H9 (cell line): ENCODE measurements around the gene DPYSL5. TPM values are rescaled to one million over a fixed set of nuclear protein-coding genes. Genes with fewer than 3 reads are reported as not detected.

Source experiments
- DNase-seq: peaks from one replicate; pipeline ENCODE4 v3.0.0-alpha.2; 2017
- H2AFZ ChIP-seq: one replicate; pipeline ENCODE4 v1.6.1; 2013; ENCODE audit warnings: mild to moderate bottlenecking, low read length, control low read depth, moderate library complexity
- H2AK5ac ChIP-seq: 2 replicates; pipeline ENCODE4 v1.6.1; 2013; ENCODE audit warnings: low read length, control low read depth, mixed read lengths; ENCODE audit not compliant: insufficient read length
- H2BK120ac ChIP-seq: one replicate; pipeline ENCODE4 v1.6.1; 2013; ENCODE audit warnings: low read depth, mild to moderate bottlenecking, low read length, control low read depth, inconsistent platforms; ENCODE audit not compliant: poor library complexity, severe bottlenecking
- H2BK12ac ChIP-seq: 2 replicates; pipeline ENCODE4 v1.6.1; 2013; ENCODE audit warnings: low read length, control low read depth, mixed read lengths, low read depth; ENCODE audit not compliant: insufficient read length
- H2BK15ac ChIP-seq: 2 replicates; pipeline ENCODE4 v1.6.1; 2013; ENCODE audit warnings: low read depth, low read length, control low read depth
- H2BK20ac ChIP-seq: one replicate; pipeline ENCODE4 v1.6.1; 2013; ENCODE audit warnings: low read depth, mild to moderate bottlenecking, low read length, control low read depth, inconsistent platforms; ENCODE audit not compliant: poor library complexity, severe bottlenecking
- H2BK5ac ChIP-seq: 2 replicates; pipeline ENCODE4 v1.6.1; 2013; ENCODE audit warnings: low read length, control low read depth, mixed read lengths; ENCODE audit not compliant: insufficient read length
- H3K14ac ChIP-seq: 2 replicates; pipeline ENCODE4 v1.6.1; 2013; ENCODE audit warnings: low read length, control low read depth; ENCODE audit not compliant: insufficient read depth
- H3K18ac ChIP-seq: 2 replicates; pipeline ENCODE4 v1.6.1; 2013; ENCODE audit warnings: low read depth, mild to moderate bottlenecking, mixed read lengths, low read length, control low read depth; ENCODE audit not compliant: insufficient read length
- H3K23ac ChIP-seq: 2 replicates; pipeline ENCODE4 v1.6.1; 2013; ENCODE audit warnings: low read length, control low read depth, mixed read lengths, low read depth; ENCODE audit not compliant: insufficient read length
- H3K23me2 ChIP-seq: 2 replicates; pipeline ENCODE4 v1.6.1; 2013; ENCODE audit warnings: low read depth, mild to moderate bottlenecking, mixed read lengths, low read length, control low read depth; ENCODE audit not compliant: insufficient read length, poor library complexity, severe bottlenecking
- H3K27ac ChIP-seq: 2 replicates; pipeline ENCODE4 v1.5.1; 2013; ENCODE audit warnings: low read length, control low read depth, mixed read lengths, low read depth; ENCODE audit not compliant: insufficient read length
- H3K27me3 ChIP-seq: 2 replicates; pipeline ENCODE4 v1.6.1; 2013; ENCODE audit warnings: low read length, control low read depth, inconsistent platforms; ENCODE audit not compliant: insufficient read depth
- H3K4ac ChIP-seq: 2 replicates; pipeline ENCODE4 v1.6.1; 2013; ENCODE audit warnings: low read depth, mild to moderate bottlenecking, control low read depth, inconsistent platforms, low read length, moderate library complexity
- H3K4me1 ChIP-seq: 2 replicates; pipeline ENCODE4 v1.6.1; 2013; ENCODE audit warnings: low read length, control low read depth, inconsistent platforms; ENCODE audit not compliant: insufficient read depth
- H3K4me2 ChIP-seq: 2 replicates; pipeline ENCODE4 v1.6.1; 2013; ENCODE audit warnings: low read length, control low read depth, mixed read lengths; ENCODE audit not compliant: insufficient read length, insufficient read depth
- H3K56ac ChIP-seq: 2 replicates; pipeline ENCODE4 v1.6.1; 2013; ENCODE audit warnings: low read depth, mild to moderate bottlenecking, mixed read lengths, low read length, control low read depth; ENCODE audit not compliant: insufficient read length
- H3K79me1 ChIP-seq: 2 replicates; pipeline ENCODE4 v1.6.1; 2013; ENCODE audit warnings: low read depth, mild to moderate bottlenecking, moderate library complexity, low read length, control low read depth, inconsistent platforms; ENCODE audit not compliant: insufficient read depth, poor library complexity, severe bottlenecking
- H3K79me2 ChIP-seq: 2 replicates; pipeline ENCODE4 v1.6.1; 2013; ENCODE audit warnings: low read length, control low read depth, inconsistent platforms; ENCODE audit not compliant: insufficient read depth
- H3K9ac ChIP-seq: 2 replicates; pipeline ENCODE4 v1.6.1; 2013; ENCODE audit warnings: low read length, control low read depth, mixed read lengths; ENCODE audit not compliant: insufficient read length; ENCODE audit errors: extremely low read depth
- H3K9me3 ChIP-seq: one replicate; pipeline ENCODE4 v1.6.1; 2013; ENCODE audit warnings: low read depth, low read length, inconsistent platforms; ENCODE audit not compliant: control insufficient read depth
- H3T11ph ChIP-seq: one replicate; pipeline ENCODE4 v1.6.1; 2013; ENCODE audit warnings: mild to moderate bottlenecking, low read length, control low read depth, inconsistent platforms
- H4K20me1 ChIP-seq: one replicate; pipeline ENCODE4 v1.6.1; 2013; ENCODE audit not compliant: control insufficient read depth, insufficient read length, insufficient read depth
- H4K5ac ChIP-seq: 2 replicates; pipeline ENCODE4 v1.6.1; 2013; ENCODE audit warnings: low read depth, mild to moderate bottlenecking, mixed read lengths, low read length, control low read depth; ENCODE audit not compliant: insufficient read length
- H4K8ac ChIP-seq: replicated peaks from 2 replicates; pipeline ENCODE4 v1.6.1; 2013; ENCODE audit warnings: low read length, control low read depth, mixed read lengths, low read depth; ENCODE audit not compliant: insufficient read length
- H4K91ac ChIP-seq: 2 replicates; pipeline ENCODE4 v1.6.1; 2013; ENCODE audit warnings: low read depth, mild to moderate bottlenecking, moderate library complexity, mixed read lengths, low read length, control low read depth; ENCODE audit not compliant: insufficient read length
- H3K27ac Mint-ChIP-seq, 3 experiments: 2 replicates in 2 of 3; 3 replicates in 1 of 3; pipeline ENCODE4 v1.8.0; 2020 to 2021; ENCODE audit warnings: mixed read lengths in 3 of 3, mild to moderate bottlenecking in 1 of 3, moderate library complexity in 1 of 3
- H3K27me3 Mint-ChIP-seq: 2 replicates; pipeline ENCODE4 v1.8.0; 2021; ENCODE audit warnings: low read depth, mild to moderate bottlenecking, moderate library complexity, mixed read lengths
- H3K36me3 Mint-ChIP-seq, 3 experiments: 2 replicates in 2 of 3; 3 replicates in 1 of 3; pipeline ENCODE4 v1.8.0; 2020 to 2021; ENCODE audit warnings: low read depth in 3 of 3, mixed read lengths in 3 of 3; ENCODE audit not compliant: insufficient read depth in 1 of 3
- H3K4me1 Mint-ChIP-seq, 2 experiments: 2 replicates each; pipeline ENCODE4 v1.8.0; 2020; ENCODE audit warnings: mixed read lengths in 2 of 2
- H3K4me3 Mint-ChIP-seq, 2 experiments: 2 replicates in 1 of 2; 3 replicates in 1 of 2; pipeline ENCODE4 v1.8.0; 2020 to 2021; ENCODE audit warnings: mild to moderate bottlenecking in 2 of 2, mixed read lengths in 2 of 2, moderate library complexity in 1 of 2
- H3K9me3 Mint-ChIP-seq, 2 experiments: 2 replicates in 1 of 2; 3 replicates in 1 of 2; pipeline ENCODE4 v1.8.0; 2020; ENCODE audit warnings: mild to moderate bottlenecking in 2 of 2, mixed read lengths in 2 of 2, moderate library complexity in 1 of 2
- WGBS: extraction: QIAGEN DNeasy Blood & Tissue Kit; methylation state at CpG from one replicate; pipeline ENCODE4 v1.1.7; 2013; ENCODE audit warnings: missing lambda C conversion rate, low lambda C conversion rate, mixed read lengths; ENCODE audit not compliant: insufficient read length; ENCODE audit errors: extremely low coverage; 5-methylcytosine and 5-hydroxymethylcytosine counted together
- total RNA-seq: library from RNA; stranded (reverse); gene quantifications from 2 replicates; pipeline ENCODE4 v1.2.1, GENCODE V29; 2021
- TF ChIP-seq, protein P1 (sequence below): fragments of 200-600 bp; sonication (generic); conservative IDR thresholded peaks from 3 replicates; pipeline ENCODE4 v1.8.0; 2021; ENCODE audit warnings: antibody characterized with exemption, mild to moderate bottlenecking

Gene DPYSL5
- total RNA-seq, 1 experiment from 2014 or later: 6.4 TPM

DNA sequence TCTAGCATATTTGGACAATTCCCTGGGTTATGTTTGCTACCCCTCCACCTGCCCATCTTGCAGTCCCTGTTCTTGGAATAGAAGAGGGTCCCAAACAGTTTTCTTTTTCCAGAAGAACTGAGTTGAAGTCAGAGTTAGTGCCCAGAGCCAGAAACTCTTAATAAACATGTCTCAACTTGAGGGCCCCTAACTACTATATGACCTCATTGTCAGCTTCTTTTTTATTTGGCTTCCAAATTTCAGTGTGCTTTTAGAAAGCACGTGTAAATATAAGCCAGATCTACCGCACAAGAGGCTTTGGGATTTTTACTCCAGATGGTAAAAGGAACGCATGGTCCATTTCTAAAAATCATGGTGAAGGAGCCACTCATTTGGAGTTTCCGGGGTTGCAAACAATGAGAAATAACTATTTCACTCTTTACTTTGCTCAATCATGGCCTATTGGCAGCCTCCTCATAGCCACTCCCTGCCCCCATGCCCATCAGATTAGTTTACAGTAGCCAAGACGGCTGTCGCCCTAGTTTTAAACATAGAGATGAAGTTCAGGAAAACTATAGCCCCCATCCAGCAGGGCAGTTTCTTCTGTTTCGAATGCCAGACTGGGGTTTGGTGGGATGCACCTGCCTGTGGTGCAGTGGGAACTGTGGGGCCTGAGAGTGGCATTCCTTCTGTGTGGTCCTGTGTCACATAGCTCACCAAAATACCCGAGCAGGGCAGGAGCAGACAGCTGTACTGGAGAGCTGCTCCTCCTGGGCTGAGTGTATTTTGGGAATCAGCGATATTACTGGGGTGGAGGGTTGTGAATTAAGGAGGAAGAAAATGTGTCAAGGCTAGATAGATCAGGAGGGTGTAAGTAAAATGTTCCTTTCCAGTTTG, 124.2 kb downstream of the DPYSL5 start:
- H3K27me3 ChIP-seq: peaks cover 10% of the 10 kb centered on the region; the same call in 1 of the 2 replicates
- WGBS: no CpG with 5 or more reads among the region's 9 CpGs
- H3K23ac ChIP-seq: no peak overlapping the region
- no peak overlapping the region for H3K9ac ChIP-seq
- Mint-ChIP-seq H3K36me3 (no peaks in the 10 kb centered on the region), H3K9me3 (no peaks in the 10 kb centered on the region; a peak in 1 of 5 replicates), H3K27me3 (peaks cover 61% of the 10 kb centered on the region), H3K4me3 (peak overlapping the region; percentile 84 to 95), H3K4me1 (peaks cover 21 to 36% of the 10 kb centered on the region in 2 experiments), H3K27ac (no peak overlapping the region)
- no peak overlapping the region for H3K14ac ChIP-seq
- no peak overlapping the region for H2BK15ac ChIP-seq
- H4K5ac ChIP-seq: no peak overlapping the region
- H3K4me2 ChIP-seq: peak overlapping the region; percentile 94
- no peak for DNase-seq
- H3K56ac ChIP-seq: no peak overlapping the region
- no peak overlapping the region for H2AK5ac ChIP-seq
- no peaks in the 10 kb centered on the region for H3K79me2 ChIP-seq
- no peak overlapping the region for H3K18ac ChIP-seq
- H3K4ac ChIP-seq: no peak overlapping the region
- no peak overlapping the region for H4K91ac ChIP-seq
- H4K8ac ChIP-seq: no peak overlapping the region
- no peak overlapping the region for H2BK12ac ChIP-seq
- H3T11ph ChIP-seq: no peak overlapping the region
- no peak overlapping the region for H2BK120ac ChIP-seq
- H2AFZ ChIP-seq: no peak overlapping the region
- TF ChIP-seq, protein P1, sequence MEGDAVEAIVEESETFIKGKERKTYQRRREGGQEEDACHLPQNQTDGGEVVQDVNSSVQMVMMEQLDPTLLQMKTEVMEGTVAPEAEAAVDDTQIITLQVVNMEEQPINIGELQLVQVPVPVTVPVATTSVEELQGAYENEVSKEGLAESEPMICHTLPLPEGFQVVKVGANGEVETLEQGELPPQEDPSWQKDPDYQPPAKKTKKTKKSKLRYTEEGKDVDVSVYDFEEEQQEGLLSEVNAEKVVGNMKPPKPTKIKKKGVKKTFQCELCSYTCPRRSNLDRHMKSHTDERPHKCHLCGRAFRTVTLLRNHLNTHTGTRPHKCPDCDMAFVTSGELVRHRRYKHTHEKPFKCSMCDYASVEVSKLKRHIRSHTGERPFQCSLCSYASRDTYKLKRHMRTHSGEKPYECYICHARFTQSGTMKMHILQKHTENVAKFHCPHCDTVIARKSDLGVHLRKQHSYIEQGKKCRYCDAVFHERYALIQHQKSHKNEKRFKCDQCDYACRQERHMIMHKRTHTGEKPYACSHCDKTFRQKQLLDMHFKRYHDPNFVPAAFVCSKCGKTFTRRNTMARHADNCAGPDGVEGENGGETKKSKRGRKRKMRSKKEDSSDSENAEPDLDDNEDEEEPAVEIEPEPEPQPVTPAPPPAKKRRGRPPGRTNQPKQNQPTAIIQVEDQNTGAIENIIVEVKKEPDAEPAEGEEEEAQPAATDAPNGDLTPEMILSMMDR: no peak
- peaks cover 6% of the 10 kb centered on the region for H3K23me2 ChIP-seq
- no peak overlapping the region for H3K27ac ChIP-seq
- H4K20me1 ChIP-seq: no peaks in the 10 kb centered on the region
- no peak overlapping the region for H2BK5ac ChIP-seq
- H3K4me1 ChIP-seq: peaks cover 7% of the 10 kb centered on the region
- no peak overlapping the region for H2BK20ac ChIP-seq
- H3K9me3 ChIP-seq: no peaks in the 10 kb centered on the region
- H3K79me1 ChIP-seq: no peaks in the 10 kb centered on the region
